ENCODE data around the gene ANKMY1. TPM values are rescaled to one million over a fixed set of nuclear protein-coding genes. Genes with fewer than 3 reads are reported as not detected.

Gene ANKMY1
- total RNA-seq, 1 experiment from 2014 or later = 7.1 TPM

- DNase-seq (ENCODE audit: low read depth) = no peak
These were observed 96.9 kb downstream of the ANKMY1 start for GRCh38 chr2:240460781-240461431.

GRCh38 chr2:240460253-240460711, 97.5 kb downstream of the ANKMY1 start:
- DNase-seq (ENCODE audit: low read depth) = no peak

- DNase-seq (ENCODE audit: low read depth) = no peak
These were observed 98.2 kb downstream of the ANKMY1 start for GRCh38 chr2:240459401-240460252.

GRCh38 chr2:240458900-240459391, 98.8 kb downstream of the ANKMY1 start:
- no peak for DNase-seq (ENCODE audit: low read depth)

GRCh38 chr2:240458044-240458899, 99.5 kb downstream of the ANKMY1 start:
- DNase-seq (ENCODE audit: low read depth) = no peak

GRCh38 chr2:240457223-240458043, 100.4 kb downstream of the ANKMY1 start:
- no peak for DNase-seq (ENCODE audit: low read depth)

- no peak for DNase-seq (ENCODE audit: low read depth)
These were observed 101.2 kb downstream of the ANKMY1 start for GRCh38 chr2:240456447-240457222.

GRCh38 chr2:240455647-240456446, 101.9 kb downstream of the ANKMY1 start:
- DNase-seq (ENCODE audit: low read depth) = no peak

GRCh38 chr2:240455272-240455646, 102.5 kb downstream of the ANKMY1 start:
- DNase-seq (ENCODE audit: low read depth) = no peak

GRCh38 chr2:240454106-240454901, 103.5 kb downstream of the ANKMY1 start:
- DNase-seq (ENCODE audit: low read depth) = no peak

GRCh38 chr2:240453461-240454105, 104.2 kb downstream of the ANKMY1 start:
- no peak for DNase-seq (ENCODE audit: low read depth)

GRCh38 chr2:240452462-240453256, 105.1 kb downstream of the ANKMY1 start:
- peak; percentile 49 for DNase-seq (ENCODE audit: low read depth)

GRCh38 chr2:240451791-240452461, 105.9 kb downstream of the ANKMY1 start:
- DNase-seq (ENCODE audit: low read depth) = no peak

- DNase-seq (ENCODE audit: low read depth) = no peak
These were observed 106.6 kb downstream of the ANKMY1 start for GRCh38 chr2:240451108-240451611.

GRCh38 chr2:240450532-240451107, 107.2 kb downstream of the ANKMY1 start:
- no peak for DNase-seq (ENCODE audit: low read depth)
